Caki2 (cell line): ENCODE measurements around the gene SSU72. TPM values are rescaled to one million over a fixed set of nuclear protein-coding genes. Genes with fewer than 3 reads are reported as not detected.
"Not testable (repeated sequence)": the region's sequence is repeated elsewhere in the genome, so short reads cannot be mapped to it uniquely, and the experiment has no call there.

Experiments
- DNase-seq: peaks from one replicate; pipeline ENCODE4 v3.0.0-alpha.2; 2015; ENCODE audit warnings: low read depth
- in situ Hi-C: cut with HindIII; loops from 2 replicates; pipeline ENCODE4 v1.10.0; 2016; ENCODE audit warnings: low sequenced_read_pairs, low pct_unique_long_range_greater_than_20kb, mixed read lengths
- total RNA-seq: library from RNA; depleted of rRNA; stranded (reverse); fragments of >200 nt; shearing (Covaris generic); gene quantifications from 2 replicates; pipeline ENCODE4 v1.2.3, GENCODE V29; 2014; ENCODE audit warnings: low replicate concordance

Gene SSU72
- total RNA-seq, 1 experiment from 2014 or later: 51.1 TPM

DNA sequence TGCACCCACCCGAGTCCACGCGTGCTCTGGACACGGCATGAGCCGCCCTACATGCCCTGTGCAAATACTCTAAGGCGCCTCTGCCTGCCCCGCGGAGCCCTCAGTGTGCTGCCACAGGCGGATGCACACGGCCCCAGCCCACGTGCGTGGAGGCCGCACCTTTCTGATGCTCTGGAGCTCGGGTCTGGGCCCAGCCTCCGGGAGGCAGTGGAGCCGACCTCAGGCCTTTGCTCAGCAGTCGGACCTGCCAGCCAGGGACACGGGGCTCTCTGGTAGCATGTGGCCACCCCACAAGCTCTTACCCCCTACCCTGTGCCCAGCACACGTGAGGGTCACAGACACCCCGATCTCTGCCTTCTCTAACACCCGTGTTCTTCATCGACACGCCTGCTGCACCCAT is 36.3 kb downstream of the SSU72 start:
- in situ Hi-C loops: no loop called here
- DNase-seq: no peak

DNA sequence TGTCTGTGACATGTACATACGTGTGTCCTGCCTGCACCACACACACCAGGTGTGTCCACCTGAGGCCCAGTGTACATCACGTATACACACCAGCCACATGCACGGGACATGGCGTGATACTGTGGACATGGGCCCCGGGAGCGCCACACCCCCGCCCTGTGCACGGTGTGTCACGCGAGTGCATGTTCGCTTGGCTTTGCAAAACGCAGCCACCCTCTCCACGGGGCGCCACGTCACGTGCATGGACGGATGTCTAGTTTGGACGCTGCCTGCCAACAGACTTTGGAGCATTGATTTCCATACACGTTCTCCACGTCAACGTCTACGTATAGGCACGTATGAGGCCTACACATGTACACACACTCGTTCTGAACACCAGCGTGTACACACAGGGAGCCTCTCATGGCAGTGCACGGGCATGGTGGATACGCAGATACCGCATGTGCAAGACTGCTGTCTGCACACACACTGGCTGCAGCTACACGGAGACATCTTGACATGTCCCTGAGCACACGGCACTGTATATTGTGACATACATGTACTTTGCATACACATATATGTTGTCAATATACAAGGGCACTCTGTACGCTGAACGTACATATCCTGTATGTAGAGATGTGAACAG is 36.9 kb downstream of the SSU72 start:
- in situ Hi-C loops: no loop called here

DNA sequence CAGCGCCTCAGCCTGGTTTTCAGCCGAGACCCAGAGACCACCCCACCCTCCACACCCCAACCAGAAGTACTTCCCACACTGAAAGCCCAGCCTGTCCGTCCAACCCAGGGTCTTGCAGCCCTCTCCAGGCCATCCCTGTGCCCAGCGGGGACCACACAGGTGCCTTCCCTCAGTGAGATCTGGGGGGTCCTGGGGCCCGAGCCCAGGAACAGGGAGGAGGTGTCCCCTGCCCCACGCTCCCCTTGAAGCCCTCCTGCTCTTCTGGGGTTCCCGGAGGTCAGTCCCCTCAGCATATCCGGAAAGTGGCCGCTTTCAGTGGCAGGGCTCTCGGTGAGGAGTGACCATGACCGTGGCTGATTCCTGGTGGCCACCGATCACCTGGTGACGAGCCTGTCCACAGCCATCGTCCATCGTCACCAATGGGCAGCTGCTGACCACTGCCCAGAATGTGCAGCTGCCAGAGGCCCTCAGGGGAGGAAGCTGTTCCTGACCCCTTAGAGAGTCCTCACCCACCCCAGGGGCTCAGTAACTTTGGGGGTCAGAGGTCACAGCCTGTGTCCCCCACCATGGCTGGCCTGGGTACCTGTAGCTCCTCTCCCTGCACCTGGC is 37.6 kb downstream of the SSU72 start:
- in situ Hi-C loops: no loop called here
- no peak for DNase-seq

More for the DNA sequence above, 36.9 kb downstream of the SSU72 start:
- DNase-seq: no peak

DNA sequence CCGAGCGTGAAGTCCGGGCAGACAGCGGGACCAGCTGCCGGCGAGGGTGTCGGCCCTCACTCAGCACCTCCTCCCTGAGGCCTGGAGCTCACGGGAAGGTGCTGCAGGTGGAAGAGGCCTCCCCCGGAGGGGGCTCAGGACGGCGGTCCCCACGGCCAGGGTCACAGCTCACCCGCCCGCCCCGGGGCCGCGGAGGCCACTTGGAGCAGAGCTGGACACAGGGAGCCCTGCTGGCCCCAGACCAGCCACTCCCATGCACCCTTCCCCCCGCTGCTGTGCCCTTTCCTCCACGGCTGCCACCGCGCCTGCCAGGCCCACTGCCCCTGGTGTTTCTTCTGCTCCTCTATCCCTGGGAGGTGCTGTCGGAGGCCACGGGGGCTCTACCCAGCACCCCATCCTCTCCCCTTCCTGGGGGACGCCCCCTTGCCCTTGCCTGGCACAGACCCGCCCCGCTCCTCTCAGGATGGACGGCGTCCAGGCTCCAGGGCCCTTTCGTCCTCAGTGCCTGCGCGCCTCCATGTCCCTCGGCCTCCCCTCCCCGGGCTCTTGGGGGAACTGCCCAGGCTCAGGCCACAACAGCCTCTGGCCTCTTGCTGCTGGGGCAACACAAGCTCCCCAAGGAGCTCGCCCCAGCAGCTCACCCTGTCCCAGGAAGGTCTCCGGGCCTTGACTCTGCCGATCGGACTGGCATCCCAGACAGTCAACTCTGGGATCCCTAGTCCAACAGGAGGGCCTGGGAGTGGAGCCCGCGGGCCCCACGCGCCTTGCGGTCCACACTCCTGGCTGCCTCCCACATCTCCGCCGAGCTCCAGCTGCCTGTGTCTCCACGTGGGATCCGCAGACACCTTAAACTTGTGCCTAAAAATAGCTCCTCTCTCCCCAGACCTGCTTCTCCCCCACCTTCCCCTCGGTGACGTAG is 38.4 kb downstream of the SSU72 start:
- in situ Hi-C loops: no loop called here
- DNase-seq: no peak

DNA sequence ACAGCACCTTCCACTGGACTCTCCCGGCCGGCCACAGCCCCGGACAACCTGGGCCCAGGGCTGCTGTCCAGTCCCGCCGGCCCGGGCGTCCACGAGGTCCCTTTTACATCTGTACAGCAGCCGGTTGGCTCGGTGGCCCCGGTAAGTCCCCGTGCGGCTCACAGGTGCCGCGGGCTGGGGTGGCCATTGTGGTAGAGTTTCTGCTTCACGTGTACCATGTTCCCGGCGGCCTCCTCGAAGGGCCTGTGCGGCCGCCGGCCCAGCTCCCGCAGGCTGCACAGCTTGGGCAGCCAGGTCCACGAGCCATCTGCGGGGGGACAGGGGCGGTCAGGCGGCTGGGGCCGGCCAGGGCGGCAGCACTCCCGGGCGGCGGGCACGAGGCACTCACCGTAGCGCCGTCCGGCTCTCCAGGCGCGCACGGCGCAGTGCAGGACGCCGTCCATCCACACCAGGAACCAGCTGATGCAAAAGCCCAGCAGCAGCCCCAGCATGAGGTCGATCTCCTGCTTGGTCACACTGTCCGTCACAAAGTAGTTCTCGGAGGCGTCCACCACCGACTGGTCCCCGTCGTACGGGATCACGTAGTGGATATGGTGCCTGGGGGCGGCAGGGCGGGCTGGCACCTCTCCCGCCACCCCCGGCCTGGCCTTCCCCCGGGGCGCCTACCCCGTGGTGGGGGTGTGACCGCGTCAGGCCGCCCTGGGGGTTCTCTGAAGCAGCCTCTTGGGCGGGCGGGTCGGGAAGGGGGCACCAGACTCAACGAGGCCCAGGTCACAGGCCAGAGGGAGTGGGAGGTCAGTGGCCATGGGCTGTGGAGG is 39.3 kb downstream of the SSU72 start:
- no peak for DNase-seq
- in situ Hi-C loops: no loop called here

DNA sequence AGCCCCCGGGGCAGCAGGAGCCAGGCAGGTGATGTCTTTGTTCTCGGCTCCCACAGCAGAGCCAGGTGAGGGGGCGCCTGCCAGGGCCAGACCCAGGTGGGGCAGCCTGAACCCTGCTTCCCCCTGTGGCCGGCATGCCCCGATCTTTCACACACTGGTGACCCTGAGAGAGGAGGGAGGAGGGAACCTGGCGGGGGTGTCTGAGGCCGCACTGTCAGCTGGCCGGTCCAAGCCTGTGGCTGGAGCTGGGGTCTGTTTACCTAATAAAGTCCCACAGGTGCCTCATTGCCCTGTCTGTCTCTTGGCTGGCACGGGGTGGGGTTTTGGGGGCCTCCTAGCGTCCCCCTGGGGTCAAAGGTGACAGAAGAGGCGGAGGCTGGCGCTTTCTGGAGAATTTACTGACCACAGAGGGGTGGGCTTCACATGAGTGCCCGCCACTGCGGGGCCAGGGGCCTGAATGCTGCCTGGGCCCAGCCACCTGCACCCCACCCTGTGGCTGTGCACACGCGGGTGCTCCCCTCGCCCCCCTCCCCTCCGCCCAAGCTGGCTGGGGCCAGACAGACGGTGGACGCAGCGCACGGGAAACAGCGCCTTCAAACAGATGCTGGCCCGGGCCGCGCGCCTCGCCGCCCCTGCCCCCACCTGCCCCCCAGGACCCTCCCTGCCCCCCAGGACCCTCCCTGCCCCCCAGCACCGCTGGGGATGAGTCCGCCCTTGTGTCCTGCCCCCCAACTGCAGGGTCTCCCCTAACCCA is 40.1 kb downstream of the SSU72 start:
- no peak for DNase-seq
- in situ Hi-C loops: no loop called here

DNA sequence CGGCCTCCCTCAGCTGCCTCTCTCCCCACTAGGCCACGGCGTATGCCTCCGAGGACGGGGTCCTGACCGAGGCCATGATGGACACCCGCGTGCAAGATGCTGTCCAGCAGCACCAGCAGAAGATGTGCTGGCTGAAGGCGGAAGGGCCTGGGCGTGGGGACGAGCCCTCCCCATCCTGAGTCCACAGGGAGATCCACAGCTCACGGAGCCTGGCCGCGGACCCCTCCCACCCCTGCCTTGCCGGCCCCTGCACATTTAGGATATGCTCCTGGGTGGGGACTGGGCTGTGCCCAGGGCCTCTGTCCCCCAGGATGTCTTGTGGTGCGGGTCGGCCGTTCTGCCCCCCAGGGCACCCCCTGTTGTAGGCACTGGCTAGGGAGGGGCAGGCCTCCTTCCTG is 40.8 kb downstream of the SSU72 start:
- DNase-seq, in situ Hi-C loops: not testable (repeated sequence)

DNA sequence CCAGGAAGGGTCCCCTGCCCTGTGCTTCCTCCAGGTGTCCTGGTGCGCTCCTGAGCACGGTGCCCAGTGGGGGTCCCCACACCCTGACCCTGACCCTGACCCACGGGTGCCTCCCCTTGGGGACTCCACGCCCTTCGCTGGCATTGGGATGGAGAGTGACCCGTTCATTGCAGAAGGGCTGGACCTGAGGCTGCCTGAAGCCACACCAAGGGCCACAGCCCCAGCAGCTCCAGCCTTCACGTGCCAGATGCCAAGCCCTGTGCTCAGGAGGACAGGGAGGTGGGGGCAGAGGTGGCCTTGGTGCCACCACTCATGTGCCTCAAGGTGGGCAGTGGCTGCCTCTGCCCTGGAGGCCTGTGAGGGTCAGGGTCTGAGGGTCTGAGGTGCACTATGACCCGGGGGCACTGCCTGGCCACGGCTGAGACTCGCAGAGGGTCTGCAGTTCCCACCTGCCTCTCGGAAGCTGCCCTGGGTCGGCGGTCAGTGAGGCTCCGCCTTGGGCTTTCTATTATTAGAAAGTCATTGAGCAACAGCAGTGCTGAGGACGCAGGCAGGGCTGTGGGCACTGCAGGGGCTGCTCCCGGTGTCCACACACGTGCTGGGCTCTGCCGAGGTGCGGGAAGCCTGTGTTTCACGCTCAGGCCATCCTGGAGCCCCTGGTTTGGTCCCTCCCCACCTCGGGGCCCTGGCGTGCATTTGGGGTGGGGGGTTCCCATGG is 41.3 kb downstream of the SSU72 start:
- DNase-seq, in situ Hi-C loops: not testable (repeated sequence)

DNA sequence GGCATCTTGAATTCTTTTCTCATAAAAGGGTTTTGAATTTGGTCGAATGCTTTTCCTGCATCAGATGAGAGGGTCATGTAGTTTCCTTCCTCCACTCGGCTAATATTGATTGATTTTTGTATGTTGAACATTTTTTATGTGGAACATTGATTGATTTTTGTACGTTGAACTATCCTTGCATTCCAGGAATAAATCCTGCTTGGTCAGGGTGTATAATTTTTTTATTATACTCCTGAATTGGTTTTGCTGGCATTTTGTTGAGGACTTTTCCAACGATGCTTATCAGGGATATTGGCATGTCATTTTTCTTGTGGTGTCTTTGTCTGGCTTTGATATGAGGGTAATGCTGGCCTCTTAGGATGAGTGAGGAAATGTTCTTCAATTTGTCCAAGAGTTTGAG is 42.7 kb downstream of the SSU72 start:
- no peak for DNase-seq
- in situ Hi-C loops: no loop called here

DNA sequence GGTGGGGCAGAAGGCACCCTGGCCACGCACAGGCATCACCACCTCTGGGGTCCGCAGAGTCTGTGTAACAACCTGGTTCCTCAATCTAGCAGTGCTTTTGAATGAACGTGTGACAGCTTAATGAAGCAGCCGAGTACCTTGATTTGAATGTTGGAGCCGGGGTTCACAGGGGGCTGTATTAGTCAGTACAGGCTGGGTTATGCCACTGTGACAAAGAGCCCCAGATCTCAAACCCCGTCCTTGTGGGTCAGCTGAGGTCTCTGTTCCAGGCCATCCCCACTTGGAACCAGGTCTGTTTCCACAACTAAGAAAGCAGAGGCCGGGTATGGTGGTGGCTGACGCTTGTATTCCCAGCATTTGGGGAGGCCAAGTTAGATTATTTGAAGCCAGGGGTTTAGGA is 44.7 kb downstream of the SSU72 start:
- no peak for DNase-seq
- in situ Hi-C loops: no loop called here

DNA sequence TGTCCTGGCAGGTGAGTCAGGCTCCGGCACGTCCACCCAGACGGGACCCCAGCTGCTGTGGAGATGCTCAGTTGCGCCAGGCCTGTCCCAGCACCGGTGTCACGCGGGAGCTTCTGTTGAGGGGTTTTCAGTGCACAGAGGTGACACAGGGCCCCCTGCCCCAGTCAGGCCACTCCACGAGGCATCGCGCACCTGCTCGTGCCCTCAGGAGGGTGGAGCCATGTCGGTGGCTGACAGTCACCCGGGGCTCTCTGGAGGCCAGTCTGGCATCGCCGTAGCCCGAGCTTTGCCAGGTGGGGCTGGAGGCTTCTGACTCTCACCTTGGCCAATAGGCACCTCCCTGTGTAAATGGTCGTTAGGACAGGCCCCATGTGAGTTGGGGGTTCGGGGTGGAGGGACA is 45.3 kb downstream of the SSU72 start:
- in situ Hi-C loops: no loop called here
- no peak for DNase-seq

DNA sequence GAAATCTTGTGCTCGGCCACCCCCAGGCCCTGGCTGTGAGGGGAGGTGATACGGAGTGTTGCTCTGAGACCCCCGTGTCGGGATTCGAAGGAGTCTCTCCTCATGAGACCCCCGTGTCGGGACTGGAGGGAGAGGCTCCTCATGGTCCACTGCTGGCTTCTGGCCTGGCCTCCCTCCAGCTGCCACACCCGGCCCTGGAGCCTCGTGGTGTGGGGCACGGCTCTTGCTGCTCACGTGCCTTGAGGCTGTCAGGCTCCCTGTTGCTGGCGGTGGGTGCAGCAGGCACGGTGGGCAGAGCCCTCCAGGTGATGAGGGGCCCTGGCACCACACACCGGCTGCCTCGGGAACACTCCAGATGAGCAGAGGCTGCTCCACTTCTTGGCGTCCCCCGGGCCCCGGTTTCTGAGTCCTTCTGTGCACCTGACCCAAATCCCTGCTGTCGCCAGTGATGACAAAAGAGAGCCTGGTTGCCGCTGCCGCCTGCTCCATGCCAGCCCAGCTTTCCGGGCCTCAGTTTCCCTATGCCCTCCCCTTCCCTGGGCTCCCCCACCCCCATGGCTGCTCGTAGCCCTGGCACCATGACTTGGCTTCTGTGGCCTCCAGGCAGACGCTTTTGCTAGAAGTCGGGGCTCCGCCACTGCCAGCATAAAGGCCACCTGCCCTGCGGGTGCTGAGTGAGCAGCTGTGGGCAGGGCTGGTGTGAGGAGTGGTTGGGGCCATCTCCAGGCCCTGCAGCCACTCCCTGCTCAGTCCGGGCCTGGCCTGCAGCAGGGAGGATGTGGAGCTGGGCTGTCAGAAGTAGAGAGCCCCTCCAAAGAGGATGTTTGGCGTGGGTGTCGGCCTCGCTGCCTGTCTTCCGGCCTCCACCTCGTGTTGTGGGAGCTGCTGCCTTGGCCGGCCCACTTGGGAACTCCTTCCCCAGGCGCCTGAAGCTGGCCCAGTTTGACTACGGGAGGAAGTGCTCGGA is 46.1 kb downstream of the SSU72 start:
- no peak for DNase-seq
- in situ Hi-C loops: no loop called here

DNA sequence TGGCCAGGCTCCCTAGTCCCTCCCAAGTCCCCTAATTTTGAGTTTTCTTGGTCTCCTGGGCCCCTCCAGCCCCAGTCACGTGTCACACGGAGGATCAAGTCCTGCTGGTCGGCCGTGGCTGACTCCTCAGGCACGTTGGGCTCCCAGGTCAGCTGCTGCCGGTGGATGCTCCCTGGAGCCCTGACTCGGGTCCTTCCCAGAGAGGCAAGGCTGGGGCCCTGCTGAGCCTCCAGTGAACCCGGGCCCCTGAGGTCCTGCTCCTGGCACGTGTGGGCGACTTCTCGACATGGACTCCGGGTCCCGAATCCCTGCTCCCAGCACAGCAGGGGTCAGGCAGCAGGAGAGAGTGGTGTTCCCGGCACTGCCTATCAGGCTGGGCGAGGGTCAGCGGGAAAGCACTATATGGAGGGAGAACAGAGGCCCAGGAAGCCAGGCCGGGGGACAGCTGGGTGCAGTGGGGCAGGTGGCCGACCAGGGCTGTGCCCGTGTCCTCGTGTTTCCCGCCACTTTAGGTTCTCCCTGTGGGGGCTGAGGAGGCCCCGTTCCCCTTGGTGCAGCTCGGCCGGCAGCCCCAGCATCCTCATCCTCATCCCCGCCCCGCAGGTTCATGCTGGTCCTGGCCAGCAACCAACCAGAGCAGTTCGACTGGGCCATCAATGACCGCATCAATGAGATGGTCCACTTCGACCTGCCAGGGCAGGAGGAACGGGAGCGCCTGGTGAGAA is 47.4 kb downstream of the SSU72 start:
- DNase-seq: no peak
- in situ Hi-C loops: no loop called here

DNA sequence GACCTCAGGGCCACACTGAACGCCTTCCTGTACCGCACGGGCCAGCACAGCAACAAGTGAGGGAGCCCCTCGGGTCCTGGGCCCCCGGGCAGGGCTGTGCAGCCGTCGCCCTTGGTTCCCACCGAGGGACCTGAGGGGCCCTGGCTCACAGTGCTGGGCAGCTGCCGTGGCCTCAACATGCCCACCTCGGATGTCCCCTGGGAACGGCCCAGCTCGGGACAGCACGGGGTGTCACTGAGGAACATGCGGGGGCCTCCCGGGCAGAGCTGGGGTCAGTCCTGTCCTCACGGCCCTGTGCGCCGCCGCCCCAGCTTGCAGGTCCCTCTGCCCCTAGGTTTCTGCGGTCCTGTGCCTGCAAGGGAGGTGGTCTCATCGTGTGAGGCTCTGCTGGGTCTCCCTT is 48.2 kb downstream of the SSU72 start:
- DNase-seq, in situ Hi-C loops: not testable (repeated sequence)

DNA sequence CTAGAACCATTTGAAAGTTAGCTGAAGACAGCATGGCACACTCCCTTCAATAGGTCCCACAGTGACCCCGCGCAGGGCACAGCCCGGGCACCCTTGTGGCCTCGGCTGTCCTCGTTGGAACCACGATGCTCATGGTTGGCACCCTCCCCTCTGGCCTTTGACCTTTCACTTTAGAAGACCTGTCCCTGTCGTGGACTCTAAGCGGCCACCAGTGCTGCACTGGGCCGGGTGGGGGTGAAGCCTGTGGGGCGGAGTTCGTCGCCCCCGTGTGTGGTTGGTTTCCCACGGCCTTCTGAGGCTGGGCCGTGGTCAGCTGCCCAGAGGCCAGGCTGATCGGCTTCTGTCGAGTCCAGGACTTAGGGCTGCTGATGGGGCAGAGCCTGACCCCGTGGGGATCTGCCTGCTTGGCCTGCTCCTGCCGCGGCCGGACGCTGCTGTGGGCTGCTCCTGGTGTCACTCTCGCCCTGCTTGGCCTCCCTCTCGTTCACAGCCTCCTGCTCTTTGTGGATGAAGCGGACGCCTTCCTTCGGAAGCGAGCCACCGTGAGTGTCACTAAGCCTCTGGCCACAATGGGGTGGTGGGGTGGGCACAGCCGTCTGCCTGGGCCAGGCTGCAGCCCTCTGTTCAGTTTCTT is 49.8 kb downstream of the SSU72 start:
- in situ Hi-C loops, DNase-seq: not testable (repeated sequence)
